HepG2 (cell line): ENCODE measurements around the gene LY6G5B. TPM values are rescaled to one million over a fixed set of nuclear protein-coding genes. Genes with fewer than 3 reads are reported as not detected.

Experiments used
- ATAC-seq: fragments of 200-7000 bp; cut with Tn5 transposase; 3 replicates; pipeline ENCODE4 v1.9.1; 2020; ENCODE audit warnings: mild to moderate bottlenecking, moderate library complexity
- BruUV-seq: library from RNA; stranded (reverse); fragments of 400-500 nt; replicated peaks from 2 replicates; lab custom pipeline; 2021; lab: Mats Ljungman, UMichigan
- CTCF ChIA-PET: fragments of 300-600 bp; formaldehyde crosslinking; extraction: SDS; loops from one replicate; lab custom pipeline; 2021; ENCODE audit warnings: low total read pairs, inconsistent platforms, low intra/inter-chr PET ratio; lab: Yijun Ruan, JAX
- POLR2A ChIA-PET: fragments of 350-600 bp; sonication (Branson Sonifier 250); formaldehyde crosslinking; loops from one replicate; lab custom pipeline; 2020; ENCODE audit warnings: antibody characterized with exemption, inconsistent platforms; lab: Yijun Ruan, JAX
- DNase-seq: peaks from one replicate; pipeline ENCODE4 v3.0.0-alpha.2; 2015; ENCODE audit warnings: low spot score
- FAIRE-seq: peaks from 3 replicates; lab custom pipeline; 2011; peaks lifted over from hg19 to GRCh38; lab: Jason Lieb, UNC
- H2AFZ ChIP-seq: one replicate; pipeline ENCODE4 v1.6.1; 2011; ENCODE audit warnings: low read length, inconsistent platforms
- H3K27ac ChIP-seq: fragments of 300-600 bp; 3 replicates; pipeline ENCODE4 v1.8.0; 2011; ENCODE audit warnings: mixed run types, mild to moderate bottlenecking, mixed read lengths, low read length, inconsistent platforms; ENCODE audit not compliant: insufficient read depth; ENCODE audit errors: extremely low read length
- H3K27me3 ChIP-seq, 2 experiments: fragments of 200-600 bp in 1 of 2; 2 replicates in 1 of 2; 3 replicates in 1 of 2; pipeline versions ENCODE4 v1.6.0 to v1.8.0; 2011; ENCODE audit warnings: low read length in 2 of 2, mild to moderate bottlenecking in 2 of 2, moderate library complexity in 2 of 2, inconsistent platforms in 1 of 2; ENCODE audit not compliant: insufficient read depth in 2 of 2, control insufficient read depth in 1 of 2
- H3K36me3 ChIP-seq, 2 experiments: fragments of 200-600 bp in 1 of 2; replicated peaks in 1 of 2; 2 replicates in 1 of 2; 3 replicates in 1 of 2; pipeline versions ENCODE4 v1.5.1 to v1.8.0; 2011; ENCODE audit warnings: low read length in 2 of 2, inconsistent platforms in 1 of 2; ENCODE audit not compliant: insufficient read depth in 2 of 2, control insufficient read depth in 1 of 2
- H3K4me1 ChIP-seq: 2 replicates; pipeline ENCODE4 v1.5.1; 2012; ENCODE audit warnings: low read length, inconsistent platforms; ENCODE audit not compliant: insufficient read depth
- H3K4me2 ChIP-seq: 2 replicates; pipeline ENCODE4 v1.6.0; 2011; ENCODE audit warnings: low read depth, low read length, inconsistent platforms
- H3K4me3 ChIP-seq, 3 experiments: fragments of 200-600 bp in 1 of 3; sonication (generic), shearing (Covaris generic) in 1 of 3; replicated peaks in 1 of 3; 2 replicates each; pipeline ENCODE4 v1.5.1; 2011 to 2016; ENCODE audit warnings: low read length in 3 of 3, inconsistent platforms in 2 of 3, low read depth in 2 of 3, mild to moderate bottlenecking in 2 of 3, control low read depth in 1 of 3, mixed read lengths in 1 of 3; ENCODE audit not compliant: insufficient read depth in 1 of 3
- H3K79me2 ChIP-seq: one replicate; pipeline ENCODE4 v1.6.1; 2011; ENCODE audit warnings: low read length, inconsistent platforms; ENCODE audit not compliant: insufficient read depth
- H3K9ac ChIP-seq: 2 replicates; pipeline ENCODE4 v1.6.0; 2011; ENCODE audit warnings: mild to moderate bottlenecking, low read depth, low read length, inconsistent platforms; ENCODE audit not compliant: insufficient read depth
- H3K9me3 ChIP-seq: 2 replicates; pipeline ENCODE4 v1.5.1; 2012; ENCODE audit warnings: mild to moderate bottlenecking, low read length
- H4K20me1 ChIP-seq: 2 replicates; pipeline ENCODE4 v1.6.0; 2011; ENCODE audit warnings: inconsistent platforms, mild to moderate bottlenecking, low read length, moderate library complexity; ENCODE audit not compliant: insufficient read depth
- IKZF1 ChIP-seq: fragments of 450-650 bp; IDR thresholded peaks from 2 replicates; pipeline ENCODE4 v1.7.1; 2016
- KAT8 ChIP-seq: IDR thresholded peaks from 2 replicates; pipeline ENCODE4 v1.6.1; 2016; ENCODE audit warnings: missing genetic modification reagents, missing compliant biosample characterization
- POLR2G ChIP-seq: fragments of 200-400 bp; formaldehyde crosslinking; IDR thresholded peaks from 2 replicates; pipeline ENCODE4 v1.6.1; 2018; ENCODE audit warnings: mild to moderate bottlenecking, low read depth, low read length, moderate library complexity
- TBP ChIP-seq: sonication (generic); formaldehyde crosslinking; IDR thresholded peaks from 2 replicates; pipeline ENCODE4 v1.5.0; 2020; ENCODE audit warnings: missing genetic modification reagents
- ZXDC ChIP-seq: sonication (generic); formaldehyde crosslinking; IDR thresholded peaks from 2 replicates; pipeline ENCODE4 v1.5.0; 2020; ENCODE audit warnings: mild to moderate bottlenecking, missing genetic modification reagents
- WGBS: methylation state at CpG from one replicate; pipeline ENCODE4 v1.1.6; 2017; ENCODE audit warnings: low lambda C conversion rate; 5-methylcytosine and 5-hydroxymethylcytosine counted together
- in situ Hi-C: cut with HindIII; loops from 2 replicates; pipeline ENCODE4 v1.10.0; 2017; ENCODE audit warnings: low pct_unique_long_range_greater_than_20kb; ENCODE audit not compliant: extremely low pct_ligation_motif_present
- intact Hi-C: fragments of 100-400 bp; cut with micrococcal nuclease; formaldehyde crosslinking; loops from one replicate; pipeline ENCODE4 v1.10.0; 2022; ENCODE audit not compliant: unreplicated experiment
- polyA plus RNA-seq, 8 experiments: library from polyadenylated mRNA; depleted of rRNA in 3 of 8; stranded (reverse) in 7 of 8; unstranded in 1 of 8; fragments of >200 nt; fragmentation: Illumina TruSeq in 4 of 8; extraction: Trizol in 4 of 8; gene quantifications; 2 replicates each; pipeline versions ENCODE4 v1.2.1 to v1.2.3, GENCODE V29; 2011 to 2016; ENCODE audit warnings: low read depth in 4 of 8, missing spikeins in 1 of 8, mixed read lengths in 1 of 8; ENCODE audit not compliant: insufficient read depth in 1 of 8
- total RNA-seq, 5 experiments: library from RNA; depleted of rRNA; stranded (reverse); fragments of >200 nt; fragmentation: Illumina TruSeq; extraction: Trizol; gene quantifications; 2 replicates each; pipeline ENCODE4 v1.2.3, GENCODE V29; 2016; ENCODE audit warnings: low read depth in 1 of 5

LY6G5B gene
- total and polyA plus RNA-seq, 2 of the 13 experiments (the other 11 are each of a cell fraction or from before 2014, with no cell fraction given), result 7.8 to 15.7 TPM

- ATAC-seq (no peak), FAIRE-seq (no peak), DNase-seq (no peak)
- Histone ChIP-seq H3K27me3 (no peaks in the 10 kb centered on the region), H3K36me3 (peaks cover 60 to 87% of the 10 kb centered on the region in 2 experiments), H3K79me2 (no peaks in the 10 kb centered on the region), H3K4me1 (no peaks in the 10 kb centered on the region), H2AFZ (no peak overlapping the region), H3K27ac (no peak overlapping the region), H3K4me3 (no peak overlapping the region), H4K20me1 (no peaks in the 10 kb centered on the region; the same call in 1 of the 2 replicates), H3K4me2 (no peak overlapping the region), H3K9ac (no peak overlapping the region), H3K9me3 (no peaks in the 10 kb centered on the region)
- TF ChIP-seq ZXDC (CRISPR knock-in tag) (no peak), TBP (no peak), KAT8 (CRISPR knock-in tag) (no peak), IKZF1 (no peak), POLR2G (0 out of 2 replicates have a peak, but pooled peaks have one; percentile 17)
- ChIA-PET CTCF (no interaction called here), POLR2A (interaction anchor here (1.3 to 3.4 kb wide), 6 partner anchors 10 to 26 kb away, joined by 3 to 20 read pairs (median 6); partner anchors contain the start of genes APOM, BAG6 and C6orf47)
- in situ Hi-C loops, result no loop called here
- intact Hi-C loops, result no loop called here
- BruUV-seq, result no TSS peak
- WGBS, result 96% methylated on average over 3 of the region's 3 CpGs
These were observed 35.6 kb upstream of the LY6G5B start for GRCh38 chr6:31634131-31634530.
